ENCODE measurements around the gene CDNF.
"Not testable (repeated sequence)": the region's sequence is repeated elsewhere in the genome, so short reads cannot be mapped to it uniquely, and the experiment has no call there.

Gene CDNF

GRCh38 chr10:14820775-14821154 lies 17.1 kb downstream of the CDNF start:
- H2AFZ ChIP-seq (ENCODE audit: low read length, unreplicated experiment), result no peak overlapping the region
- H3K79me2 ChIP-seq (ENCODE audit: control insufficient read depth, insufficient read depth, low read length, unreplicated experiment), result no peaks in the 10 kb centered on the region
- no peak overlapping the region for H3K4me3 ChIP-seq (ENCODE audit: low read depth, low read length)

GRCh38 chr10:14820010-14820774 lies 17.6 kb downstream of the CDNF start:
- Histone ChIP-seq H3K4me3 (ENCODE audit: low read depth, low read length) (no peak overlapping the region), H3K27ac (ENCODE audit: low read depth, low read length) (0 out of 2 replicates have a peak overlapping the region, but pooled peaks have one; percentile 23), H3K36me3 (ENCODE audit: insufficient read depth, low read length) (no peaks in the 10 kb centered on the region), H3K4me1 (ENCODE audit: control insufficient read depth, insufficient read depth, low read length, unreplicated experiment) (peaks cover 13% of the 10 kb centered on the region), H3K79me2 (ENCODE audit: control insufficient read depth, insufficient read depth, low read length, unreplicated experiment) (no peaks in the 10 kb centered on the region), H3K27me3 (ENCODE audit: insufficient read depth, low read length) (no peaks in the 10 kb centered on the region), H2AFZ (ENCODE audit: low read length, unreplicated experiment) (no peak overlapping the region)

More at GRCh38 chr10:14820775-14821154, 17.1 kb downstream of the CDNF start:
- Histone ChIP-seq H3K36me3 (ENCODE audit: insufficient read depth, low read length) (no peaks in the 10 kb centered on the region), H3K27me3 (ENCODE audit: insufficient read depth, low read length) (no peaks in the 10 kb centered on the region), H3K27ac (ENCODE audit: low read depth, low read length) (no peak overlapping the region), H3K4me1 (ENCODE audit: control insufficient read depth, insufficient read depth, low read length, unreplicated experiment) (peaks cover 13% of the 10 kb centered on the region)

- not testable (repeated sequence) for H3K4me3 ChIP-seq (ENCODE audit: low read depth, low read length); H3K79me2 ChIP-seq (ENCODE audit: control insufficient read depth, insufficient read depth, low read length, unreplicated experiment); H3K27ac ChIP-seq (ENCODE audit: low read depth, low read length); H3K36me3 ChIP-seq (ENCODE audit: insufficient read depth, low read length); H2AFZ ChIP-seq (ENCODE audit: low read length, unreplicated experiment); H3K27me3 ChIP-seq (ENCODE audit: insufficient read depth, low read length)
- H3K4me1 ChIP-seq (ENCODE audit: control insufficient read depth, insufficient read depth, low read length, unreplicated experiment), result peaks cover 13% of the 10 kb centered on the region
Observed at GRCh38 chr10:14816717-14817116, 21.1 kb downstream of the CDNF start.

GRCh38 chr10:14815681-14816080 lies 22.2 kb downstream of the CDNF start:
- H3K27ac ChIP-seq (ENCODE audit: low read depth, low read length), result no peak overlapping the region
- H3K4me1 ChIP-seq (ENCODE audit: control insufficient read depth, insufficient read depth, low read length, unreplicated experiment), result peaks cover 11% of the 10 kb centered on the region
- H3K27me3 ChIP-seq (ENCODE audit: insufficient read depth, low read length), result no peaks in the 10 kb centered on the region

GRCh38 chr10:14812271-14812670 lies 25.6 kb downstream of the CDNF start:
- no peak overlapping the region for H3K4me3 ChIP-seq (ENCODE audit: low read depth, low read length)
- H3K36me3 ChIP-seq (ENCODE audit: insufficient read depth, low read length), result no peaks in the 10 kb centered on the region
- H3K27ac ChIP-seq (ENCODE audit: low read depth, low read length), result no peak overlapping the region
- no peaks in the 10 kb centered on the region for H3K27me3 ChIP-seq (ENCODE audit: insufficient read depth, low read length)
- no peaks in the 10 kb centered on the region for H3K4me1 ChIP-seq (ENCODE audit: control insufficient read depth, insufficient read depth, low read length, unreplicated experiment)
- no peak overlapping the region for H2AFZ ChIP-seq (ENCODE audit: low read length, unreplicated experiment)
- no peaks in the 10 kb centered on the region for H3K79me2 ChIP-seq (ENCODE audit: control insufficient read depth, insufficient read depth, low read length, unreplicated experiment)

More at GRCh38 chr10:14815681-14816080, 22.2 kb downstream of the CDNF start:
- H3K79me2 ChIP-seq (ENCODE audit: control insufficient read depth, insufficient read depth, low read length, unreplicated experiment), result no peaks in the 10 kb centered on the region
- H2AFZ ChIP-seq (ENCODE audit: low read length, unreplicated experiment), result no peak overlapping the region
- H3K4me3 ChIP-seq (ENCODE audit: low read depth, low read length), result no peak overlapping the region
- no peaks in the 10 kb centered on the region for H3K36me3 ChIP-seq (ENCODE audit: insufficient read depth, low read length)

- no peak overlapping the region for H3K4me3 ChIP-seq (ENCODE audit: low read depth, low read length)
- no peaks in the 10 kb centered on the region for H3K36me3 ChIP-seq (ENCODE audit: insufficient read depth, low read length)
- no peaks in the 10 kb centered on the region for H3K27me3 ChIP-seq (ENCODE audit: insufficient read depth, low read length)
- H3K27ac ChIP-seq (ENCODE audit: low read depth, low read length), result no peak overlapping the region
- H3K4me1 ChIP-seq (ENCODE audit: control insufficient read depth, insufficient read depth, low read length, unreplicated experiment), result no peaks in the 10 kb centered on the region
- H2AFZ ChIP-seq (ENCODE audit: low read length, unreplicated experiment), result no peak overlapping the region
- H3K79me2 ChIP-seq (ENCODE audit: control insufficient read depth, insufficient read depth, low read length, unreplicated experiment), result no peaks in the 10 kb centered on the region
Observed at GRCh38 chr10:14810969-14811953, 26.6 kb downstream of the CDNF start.

- Histone ChIP-seq H3K79me2 (ENCODE audit: control insufficient read depth, insufficient read depth, low read length, unreplicated experiment) (no peaks in the 10 kb centered on the region), H3K36me3 (ENCODE audit: insufficient read depth, low read length) (no peaks in the 10 kb centered on the region), H3K4me1 (ENCODE audit: control insufficient read depth, insufficient read depth, low read length, unreplicated experiment) (no peaks in the 10 kb centered on the region), H3K27ac (ENCODE audit: low read depth, low read length) (no peak overlapping the region), H3K4me3 (ENCODE audit: low read depth, low read length) (no peak overlapping the region), H2AFZ (ENCODE audit: low read length, unreplicated experiment) (no peak overlapping the region), H3K27me3 (ENCODE audit: insufficient read depth, low read length) (peaks cover 23% of the 10 kb centered on the region)
Observed at GRCh38 chr10:14806318-14806717, 31.5 kb downstream of the CDNF start.

- Histone ChIP-seq H3K27me3 (ENCODE audit: insufficient read depth, low read length) (peaks cover 41% of the 10 kb centered on the region), H3K4me1 (ENCODE audit: control insufficient read depth, insufficient read depth, low read length, unreplicated experiment) (no peaks in the 10 kb centered on the region), H2AFZ (ENCODE audit: low read length, unreplicated experiment) (no peak overlapping the region), H3K4me3 (ENCODE audit: low read depth, low read length) (no peak overlapping the region), H3K79me2 (ENCODE audit: control insufficient read depth, insufficient read depth, low read length, unreplicated experiment) (no peaks in the 10 kb centered on the region), H3K36me3 (ENCODE audit: insufficient read depth, low read length) (no peaks in the 10 kb centered on the region), H3K27ac (ENCODE audit: low read depth, low read length) (no peak overlapping the region)
Observed at GRCh38 chr10:14803827-14804226, 34.0 kb downstream of the CDNF start.

- no peaks in the 10 kb centered on the region for H3K36me3 ChIP-seq (ENCODE audit: insufficient read depth, low read length)
Observed at GRCh38 chr10:14801723-14802122, 36.1 kb downstream of the CDNF start.

GRCh38 chr10:14800397-14800796 lies 37.4 kb downstream of the CDNF start:
- H3K4me3 ChIP-seq (ENCODE audit: low read depth, low read length), result no peak overlapping the region
- H3K79me2 ChIP-seq (ENCODE audit: control insufficient read depth, insufficient read depth, low read length, unreplicated experiment), result no peaks in the 10 kb centered on the region
- H3K27me3 ChIP-seq (ENCODE audit: insufficient read depth, low read length), result peaks cover 50% of the 10 kb centered on the region
- no peaks in the 10 kb centered on the region for H3K4me1 ChIP-seq (ENCODE audit: control insufficient read depth, insufficient read depth, low read length, unreplicated experiment)
- no peak overlapping the region for H3K27ac ChIP-seq (ENCODE audit: low read depth, low read length)
- no peak overlapping the region for H2AFZ ChIP-seq (ENCODE audit: low read length, unreplicated experiment)
- H3K36me3 ChIP-seq (ENCODE audit: insufficient read depth, low read length), result no peaks in the 10 kb centered on the region

More at GRCh38 chr10:14801723-14802122, 36.1 kb downstream of the CDNF start:
- no peak overlapping the region for H3K4me3 ChIP-seq (ENCODE audit: low read depth, low read length)
- H3K27me3 ChIP-seq (ENCODE audit: insufficient read depth, low read length), result peaks cover 47% of the 10 kb centered on the region
- no peaks in the 10 kb centered on the region for H3K79me2 ChIP-seq (ENCODE audit: control insufficient read depth, insufficient read depth, low read length, unreplicated experiment)
- H3K27ac ChIP-seq (ENCODE audit: low read depth, low read length), result no peak overlapping the region
- H2AFZ ChIP-seq (ENCODE audit: low read length, unreplicated experiment), result no peak overlapping the region
- no peaks in the 10 kb centered on the region for H3K4me1 ChIP-seq (ENCODE audit: control insufficient read depth, insufficient read depth, low read length, unreplicated experiment)

All from ACC112 (cell line).